IPS DF 6.9 (cell line): ENCODE results near the gene ARHGEF10L.

Source experiments
- DNase-seq: peaks from one replicate; pipeline ENCODE4 v3.0.0-alpha.2; 2013; ENCODE audit warnings: low read depth, low spot score
- H3K27ac ChIP-seq: one replicate; pipeline ENCODE4 v1.5.1; 2013; ENCODE audit warnings: low read length, control low read depth
- H3K27me3 ChIP-seq: 2 replicates; pipeline ENCODE4 v1.6.1; 2013; ENCODE audit warnings: mild to moderate bottlenecking, low read length; ENCODE audit not compliant: control insufficient read depth, insufficient read depth
- H3K36me3 ChIP-seq: 2 replicates; pipeline ENCODE4 v1.6.1; 2013; ENCODE audit warnings: low read length; ENCODE audit not compliant: control insufficient read depth, insufficient read depth
- H3K4me1 ChIP-seq: 2 replicates; pipeline ENCODE4 v1.6.1; 2013; ENCODE audit warnings: low read length; ENCODE audit not compliant: control insufficient read depth, insufficient read depth
- H3K4me3 ChIP-seq: 2 replicates; pipeline ENCODE4 v1.5.1; 2013; ENCODE audit warnings: mild to moderate bottlenecking, low read length
- H3K9me3 ChIP-seq: 2 replicates; pipeline ENCODE4 v1.6.1; 2013; ENCODE audit warnings: low read length, inconsistent platforms; ENCODE audit not compliant: control insufficient read depth, insufficient read depth
- WGBS: extraction: QIAGEN DNeasy Blood & Tissue Kit; methylation state at CpG from one replicate; pipeline ENCODE4 v1.1.7; 2013; ENCODE audit warnings: mixed read lengths, missing lambda C conversion rate; ENCODE audit not compliant: insufficient read length, insufficient coverage; 5-methylcytosine and 5-hydroxymethylcytosine counted together

ARHGEF10L gene

DNA sequence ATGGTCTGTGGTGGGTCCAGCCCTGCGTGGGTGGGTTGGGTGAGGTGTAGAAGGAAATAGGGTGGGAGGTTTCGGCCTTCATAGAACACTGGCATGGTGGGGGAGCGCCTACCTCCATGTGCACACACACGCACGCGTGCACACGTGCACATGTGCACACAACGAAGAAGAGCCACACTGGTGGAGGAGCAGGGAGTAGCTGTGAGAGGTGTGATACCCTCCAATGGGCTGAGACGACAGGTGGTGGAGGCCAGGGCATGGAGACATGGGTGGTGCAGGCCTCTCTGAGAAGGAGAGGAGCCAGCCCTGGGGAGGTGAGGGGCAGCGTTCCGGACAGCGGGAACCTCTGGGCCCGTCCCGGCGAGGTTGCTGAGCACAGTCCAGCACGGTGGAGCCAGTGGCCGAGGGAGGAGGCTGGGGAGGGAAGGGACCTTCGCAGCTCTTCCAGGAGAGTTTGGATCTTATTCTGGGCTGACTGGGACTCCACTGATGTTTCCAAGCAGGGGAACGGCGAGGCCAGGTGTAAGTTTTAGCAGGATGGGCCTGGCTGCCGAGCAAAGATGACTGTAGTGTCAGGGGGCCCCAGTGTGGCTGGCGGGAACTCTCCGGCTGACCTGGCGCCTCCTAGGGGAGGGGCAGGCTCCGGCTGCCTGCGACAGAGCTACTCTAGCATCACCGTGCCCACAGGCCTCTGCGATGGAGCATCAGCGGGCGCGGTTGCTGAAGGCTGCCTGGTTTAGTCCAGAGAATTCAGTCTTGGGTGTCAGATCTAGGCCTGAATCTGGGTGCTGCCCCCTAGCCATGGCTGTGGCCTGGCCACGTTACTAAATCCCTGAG, 107.2 kb downstream of the ARHGEF10L start:
- Histone ChIP-seq H3K36me3 (0 out of 2 replicates have a peak, but pooled peaks cover 6% of the 10 kb centered on the region), H3K9me3 (no peaks in the 10 kb centered on the region), H3K27me3 (no peaks in the 10 kb centered on the region), H3K4me1 (no peaks in the 10 kb centered on the region), H3K27ac (no peak overlapping the region), H3K4me3 (no peak overlapping the region)
- no CpG with 5 or more reads among the region's 32 CpGs for WGBS
- DNase-seq = no peak

DNA sequence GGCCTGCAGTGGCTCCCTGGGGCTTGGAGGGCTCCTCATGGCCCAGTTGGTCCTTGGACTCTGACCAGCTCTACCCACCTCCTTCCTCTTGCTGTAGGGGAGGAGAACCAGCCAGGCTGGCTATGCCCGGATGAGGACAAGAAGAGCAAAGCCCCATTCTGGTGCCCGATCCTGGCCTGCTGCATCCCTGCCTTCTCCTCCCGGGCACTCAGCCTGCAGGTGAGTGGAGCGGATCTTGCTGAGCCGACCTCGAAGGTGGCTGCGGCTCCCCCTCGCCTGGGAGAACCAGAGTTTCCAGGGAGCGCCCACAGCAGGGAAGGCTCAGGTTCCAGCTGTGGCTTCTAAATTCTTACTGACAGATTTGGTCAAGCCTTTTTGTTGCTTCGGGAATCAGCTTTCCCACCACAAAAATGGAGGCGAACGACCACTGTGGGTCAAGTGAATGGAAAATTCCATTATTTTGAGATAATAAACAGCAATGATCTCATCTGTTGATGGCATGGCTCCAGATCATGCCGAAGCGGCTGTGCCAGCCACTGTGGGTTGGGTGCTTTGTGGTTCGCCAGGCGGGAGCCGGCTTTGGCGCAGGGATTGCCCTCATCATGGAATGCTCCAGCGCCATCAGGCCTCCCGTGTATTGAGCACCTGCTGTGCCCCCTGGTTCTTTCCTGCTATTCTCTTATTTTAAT, 109.1 kb downstream of the ARHGEF10L start:
- no peak overlapping the region for H3K27ac ChIP-seq
- no peaks in the 10 kb centered on the region for H3K27me3 ChIP-seq
- H3K36me3 ChIP-seq = 0 out of 2 replicates have a peak, but pooled peaks cover 9% of the 10 kb centered on the region
- no CpG with 5 or more reads among the region's 20 CpGs for WGBS
- no peaks in the 10 kb centered on the region for H3K9me3 ChIP-seq
- no peaks in the 10 kb centered on the region for H3K4me1 ChIP-seq
- H3K4me3 ChIP-seq = no peak overlapping the region
- no peak for DNase-seq

DNA sequence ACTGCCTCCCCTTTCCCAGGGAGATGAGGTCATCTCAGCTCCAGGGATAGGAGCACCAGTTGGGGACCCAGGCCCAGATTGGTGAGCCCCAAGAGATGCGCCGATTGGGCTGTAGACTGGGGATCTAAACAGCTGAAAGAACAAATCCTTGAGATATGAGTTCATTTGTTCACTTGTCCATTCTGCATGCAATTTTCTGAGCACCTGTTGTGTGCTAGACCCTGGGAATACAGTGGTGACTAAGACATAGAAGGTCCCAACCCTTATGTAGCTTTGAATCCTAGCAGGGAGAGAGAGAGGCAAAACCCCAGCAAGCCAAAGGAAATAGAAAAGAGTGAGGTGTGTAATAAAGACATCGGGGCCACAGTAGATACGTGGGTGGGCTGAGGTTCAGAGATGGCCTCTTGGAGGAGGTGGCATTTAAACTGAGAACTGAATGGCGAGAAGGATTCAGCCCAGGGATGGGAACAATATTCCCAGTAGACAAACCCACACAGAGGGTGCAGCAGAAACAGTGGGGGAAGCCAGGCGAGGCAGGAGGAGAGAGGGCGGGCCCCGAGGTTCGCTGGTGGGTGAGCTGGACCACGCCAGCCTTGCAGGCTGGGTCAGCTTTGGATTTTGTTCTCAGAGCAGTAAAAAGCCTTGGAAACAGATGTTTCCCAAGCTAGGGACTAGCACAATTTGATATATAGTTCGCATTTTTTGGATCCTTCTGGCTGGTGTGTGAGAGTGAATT, 110.0 kb downstream of the ARHGEF10L start:
- Histone ChIP-seq H3K4me1 (no peaks in the 10 kb centered on the region), H3K36me3 (peaks cover 9% of the 10 kb centered on the region; the same call in 1 of the 2 replicates), H3K4me3 (no peak overlapping the region), H3K27ac (no peak overlapping the region), H3K9me3 (no peaks in the 10 kb centered on the region), H3K27me3 (no peaks in the 10 kb centered on the region)
- no CpG with 5 or more reads among the region's 11 CpGs for WGBS
- no peak for DNase-seq

DNA sequence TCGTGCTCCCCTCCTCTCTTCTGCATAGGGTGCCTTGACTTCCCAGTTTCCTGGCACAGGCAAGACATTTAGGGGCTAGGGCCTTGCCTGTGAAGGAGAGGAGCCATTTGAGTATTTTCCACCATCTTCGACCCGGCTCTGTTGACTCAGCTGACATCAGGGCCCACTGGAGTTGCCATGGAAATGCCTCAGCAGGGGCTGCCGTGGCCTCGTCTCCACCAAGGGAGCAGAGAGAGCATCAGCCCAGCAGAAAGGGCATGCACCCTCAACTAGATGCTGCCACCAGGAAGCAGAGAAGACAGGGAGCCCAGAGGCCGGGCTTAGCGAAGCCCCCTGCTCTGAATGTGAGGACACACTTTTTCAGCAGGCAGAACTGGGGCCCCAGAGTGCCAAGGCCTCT, 113.8 kb downstream of the ARHGEF10L start:
- H3K27me3 ChIP-seq = no peaks in the 10 kb centered on the region
- H3K36me3 ChIP-seq = peaks cover 17% of the 10 kb centered on the region
- H3K9me3 ChIP-seq = no peaks in the 10 kb centered on the region
- no CpG with 5 or more reads among the region's 7 CpGs for WGBS
- H3K27ac ChIP-seq = no peak overlapping the region
- H3K4me3 ChIP-seq = no peak overlapping the region
- H3K4me1 ChIP-seq = no peaks in the 10 kb centered on the region
- DNase-seq = no peak

DNA sequence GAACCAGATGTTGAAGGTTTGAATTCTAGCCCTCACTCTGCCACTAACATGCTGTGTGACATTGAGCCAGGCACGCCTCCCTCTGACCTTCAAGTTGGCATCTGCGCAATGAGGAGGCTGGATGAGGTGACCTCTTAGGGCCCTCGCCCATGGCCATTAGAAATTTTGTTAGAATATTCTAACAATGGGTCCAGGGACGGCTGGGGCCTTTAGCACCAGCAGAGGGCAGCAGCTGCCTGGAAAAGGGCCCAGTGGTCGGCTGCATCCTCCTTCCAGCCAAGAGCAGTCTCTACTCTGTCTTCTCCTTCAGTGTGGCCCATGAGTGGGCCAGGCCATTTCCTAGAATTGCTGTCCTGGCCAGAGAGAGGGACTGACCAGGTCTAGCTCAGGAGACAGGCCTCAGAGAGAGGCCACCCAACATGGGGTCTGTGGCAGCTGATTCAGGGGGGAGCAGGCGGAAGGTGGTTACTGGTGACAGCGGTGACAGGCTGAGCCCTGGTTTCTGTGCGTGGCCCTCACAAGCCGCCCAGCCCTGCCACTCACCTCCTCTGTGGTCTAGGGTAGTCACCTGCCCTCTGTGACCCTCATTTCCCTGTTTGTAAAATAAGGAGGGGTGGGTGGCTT, 114.3 kb downstream of the ARHGEF10L start:
- Histone ChIP-seq H3K27ac (no peak overlapping the region), H3K4me1 (no peaks in the 10 kb centered on the region), H3K4me3 (no peak overlapping the region), H3K36me3 (peaks cover 17% of the 10 kb centered on the region), H3K9me3 (no peaks in the 10 kb centered on the region), H3K27me3 (no peaks in the 10 kb centered on the region)
- no CpG with 5 or more reads among the region's 9 CpGs for WGBS
- DNase-seq = no peak

DNA sequence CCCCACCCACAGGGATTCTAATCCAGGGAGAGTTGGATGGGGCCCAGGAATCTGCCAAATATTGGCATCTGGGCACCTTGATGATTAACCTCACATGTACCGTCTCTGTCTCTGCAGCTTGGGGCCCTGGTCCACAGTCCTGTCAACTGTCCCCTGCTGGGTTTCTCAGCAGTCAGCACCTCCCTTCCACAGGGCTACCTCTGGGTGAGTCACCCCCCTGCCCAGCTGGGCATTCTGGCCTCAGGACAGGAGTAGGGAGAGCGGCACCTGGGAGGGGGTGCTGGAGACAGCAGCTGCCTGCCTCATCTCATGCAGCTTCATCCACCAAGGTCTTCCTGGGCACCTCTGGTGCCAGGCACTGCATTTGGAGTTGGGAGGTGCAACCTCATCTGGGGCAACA, 115.0 kb downstream of the ARHGEF10L start:
- no peaks in the 10 kb centered on the region for H3K9me3 ChIP-seq
- no peak for DNase-seq
- no CpG with 5 or more reads among the region's 2 CpGs for WGBS
- peaks cover 17% of the 10 kb centered on the region for H3K36me3 ChIP-seq
- no peak overlapping the region for H3K4me3 ChIP-seq
- H3K27ac ChIP-seq = no peak overlapping the region
- no peaks in the 10 kb centered on the region for H3K4me1 ChIP-seq
- H3K27me3 ChIP-seq = no peaks in the 10 kb centered on the region

DNA sequence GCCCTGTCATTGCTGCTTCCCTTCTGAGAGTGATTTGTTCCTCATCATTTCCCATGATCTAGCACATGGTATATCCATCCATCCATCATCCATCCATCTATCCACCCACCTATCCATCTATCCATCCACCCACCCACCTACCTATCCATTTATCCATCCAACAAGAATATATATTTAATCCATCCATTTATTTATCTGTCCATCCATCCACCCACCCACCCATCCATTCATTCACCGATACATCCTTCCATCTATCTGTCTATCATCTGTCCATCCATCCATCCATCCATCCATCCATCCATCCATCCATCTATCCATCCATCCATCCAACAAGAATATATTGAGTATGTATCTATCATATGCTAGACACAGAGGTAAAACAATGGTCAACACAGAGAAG, 115.7 kb downstream of the ARHGEF10L start:
- no CpG with 5 or more reads among the region's 1 CpG for WGBS
- H3K4me1 ChIP-seq = no peaks in the 10 kb centered on the region
- DNase-seq = no peak
- H3K4me3 ChIP-seq = no peak overlapping the region
- H3K27me3 ChIP-seq = no peaks in the 10 kb centered on the region
- H3K36me3 ChIP-seq = peaks cover 17% of the 10 kb centered on the region
- no peaks in the 10 kb centered on the region for H3K9me3 ChIP-seq
- H3K27ac ChIP-seq = no peak overlapping the region

DNA sequence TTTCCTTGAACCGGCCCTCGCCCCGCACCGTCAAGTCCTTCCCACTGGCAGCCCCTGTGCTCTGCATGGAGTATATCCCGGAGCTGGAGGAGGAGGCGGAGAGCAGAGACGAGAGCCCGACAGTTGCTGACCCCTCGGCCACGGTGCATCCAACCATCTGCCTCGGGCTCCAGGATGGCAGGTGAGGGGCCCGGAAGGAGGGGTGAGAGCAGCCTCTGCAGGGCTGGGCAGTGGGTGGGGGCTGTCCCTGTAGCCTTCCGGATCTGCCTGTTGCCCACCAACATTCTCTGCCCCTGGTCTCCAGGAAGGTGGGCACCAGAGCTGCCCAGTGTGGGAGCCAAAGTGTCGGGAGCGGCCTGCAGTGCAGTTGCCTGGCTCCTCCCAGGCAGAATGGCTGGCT, 116.4 kb downstream of the ARHGEF10L start:
- no peaks in the 10 kb centered on the region for H3K9me3 ChIP-seq
- H3K27me3 ChIP-seq = no peaks in the 10 kb centered on the region
- no peak for DNase-seq
- H3K27ac ChIP-seq = no peak overlapping the region
- H3K4me1 ChIP-seq = no peaks in the 10 kb centered on the region
- no CpG with 5 or more reads among the region's 15 CpGs for WGBS
- peaks cover 17% of the 10 kb centered on the region for H3K36me3 ChIP-seq
- no peak overlapping the region for H3K4me3 ChIP-seq

DNA sequence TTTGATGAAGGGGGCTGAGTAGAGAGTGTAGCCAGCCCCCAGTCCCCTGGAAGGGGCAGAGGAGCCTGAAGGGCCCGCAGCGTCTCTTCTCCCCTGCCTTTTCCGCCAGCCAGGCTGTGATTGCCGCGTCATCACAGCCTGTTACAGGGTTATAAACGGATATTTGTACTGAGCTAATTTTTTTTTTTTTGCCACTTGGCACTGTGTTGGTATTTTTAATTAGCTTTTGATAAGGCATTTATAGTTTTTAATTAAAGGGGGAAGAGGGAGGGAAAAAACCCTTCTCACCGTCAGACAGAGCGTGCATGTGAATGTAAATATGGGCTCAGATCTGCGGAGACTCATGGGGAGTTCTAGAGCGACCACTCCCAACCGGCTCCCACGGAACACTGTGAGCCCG, 117.9 kb downstream of the ARHGEF10L start:
- no CpG with 5 or more reads among the region's 13 CpGs for WGBS
- Histone ChIP-seq H3K9me3 (no peaks in the 10 kb centered on the region), H3K27me3 (no peaks in the 10 kb centered on the region), H3K36me3 (peaks cover 14% of the 10 kb centered on the region), H3K4me1 (0 out of 2 replicates have a peak, but pooled peaks cover 1% of the 10 kb centered on the region), H3K27ac (no peak overlapping the region), H3K4me3 (no peak overlapping the region)
- DNase-seq = no peak

DNA sequence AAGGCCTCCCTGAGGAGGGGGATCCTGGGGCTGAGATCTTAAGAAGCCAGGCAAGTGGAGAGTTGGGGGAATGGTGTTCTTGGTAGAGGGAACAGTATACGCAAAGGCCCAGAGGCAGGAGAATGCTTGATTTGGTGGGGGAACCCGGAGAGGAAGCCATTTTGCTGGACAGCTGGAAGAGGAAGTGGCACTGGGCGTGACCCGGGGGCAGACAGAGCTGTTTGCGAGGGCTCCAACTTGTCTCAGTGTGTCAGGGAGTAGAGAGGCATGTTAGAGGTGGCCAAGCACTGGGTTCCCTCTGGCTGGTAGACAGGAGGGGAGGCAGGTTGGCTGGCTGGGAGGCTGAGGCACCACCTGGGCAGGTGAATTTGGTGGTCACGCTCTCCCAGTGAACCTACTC, 119.3 kb downstream of the ARHGEF10L start:
- no CpG with 5 or more reads among the region's 6 CpGs for WGBS
- DNase-seq = no peak
- Histone ChIP-seq H3K27me3 (no peaks in the 10 kb centered on the region), H3K4me3 (no peak overlapping the region), H3K9me3 (no peaks in the 10 kb centered on the region), H3K27ac (no peak overlapping the region), H3K36me3 (peaks cover 14% of the 10 kb centered on the region), H3K4me1 (0 out of 2 replicates have a peak, but pooled peaks cover 1% of the 10 kb centered on the region)
